Gastroesophageal sphincter (tissue), 3 donors: Measurements from ENCODE around the gene HADHB.

Source experiments
- POLR2A ChIP-seq, 2 donors: fragments of 450-650 bp; IDR thresholded peaks; one replicate each; pipeline ENCODE4 v1.6.1; 2017; ENCODE audit warnings: antibody characterized with exemption in 2 of 2, mild to moderate bottlenecking in 2 of 2, moderate library complexity in 1 of 2
- TF ChIP-seq, protein P1 (sequence below), 4 experiments: fragments of 200-600 bp in 2 of 4; fragments of 450-650 bp in 2 of 4; sonication (generic) in 1 of 4; IDR thresholded peaks; one replicate each; pipeline ENCODE4 v1.5.1; 2017 to 2019; ENCODE audit warnings: antibody characterized with exemption in 4 of 4, mild to moderate bottlenecking in 2 of 4, moderate library complexity in 2 of 4

DNA sequence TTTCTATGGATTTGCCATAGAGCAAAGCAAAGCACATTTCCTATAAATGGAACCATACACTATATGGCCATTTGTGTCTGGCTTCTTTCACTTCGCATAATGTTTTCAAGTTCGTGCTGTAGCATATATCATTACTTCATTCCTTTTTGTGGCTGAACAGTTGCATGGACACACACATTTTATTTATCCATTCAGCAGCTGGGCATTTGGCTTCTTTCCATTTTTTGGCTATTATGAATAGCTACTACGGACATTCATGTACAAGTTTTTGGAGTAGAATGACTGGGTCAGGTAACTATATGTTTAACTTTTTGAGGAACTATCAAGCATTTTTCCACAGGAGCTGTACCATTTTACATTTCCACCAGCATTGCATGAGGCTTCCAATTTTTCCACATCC is 90.5 kb downstream of the HADHB start:
- TF ChIP-seq, protein P1, sequence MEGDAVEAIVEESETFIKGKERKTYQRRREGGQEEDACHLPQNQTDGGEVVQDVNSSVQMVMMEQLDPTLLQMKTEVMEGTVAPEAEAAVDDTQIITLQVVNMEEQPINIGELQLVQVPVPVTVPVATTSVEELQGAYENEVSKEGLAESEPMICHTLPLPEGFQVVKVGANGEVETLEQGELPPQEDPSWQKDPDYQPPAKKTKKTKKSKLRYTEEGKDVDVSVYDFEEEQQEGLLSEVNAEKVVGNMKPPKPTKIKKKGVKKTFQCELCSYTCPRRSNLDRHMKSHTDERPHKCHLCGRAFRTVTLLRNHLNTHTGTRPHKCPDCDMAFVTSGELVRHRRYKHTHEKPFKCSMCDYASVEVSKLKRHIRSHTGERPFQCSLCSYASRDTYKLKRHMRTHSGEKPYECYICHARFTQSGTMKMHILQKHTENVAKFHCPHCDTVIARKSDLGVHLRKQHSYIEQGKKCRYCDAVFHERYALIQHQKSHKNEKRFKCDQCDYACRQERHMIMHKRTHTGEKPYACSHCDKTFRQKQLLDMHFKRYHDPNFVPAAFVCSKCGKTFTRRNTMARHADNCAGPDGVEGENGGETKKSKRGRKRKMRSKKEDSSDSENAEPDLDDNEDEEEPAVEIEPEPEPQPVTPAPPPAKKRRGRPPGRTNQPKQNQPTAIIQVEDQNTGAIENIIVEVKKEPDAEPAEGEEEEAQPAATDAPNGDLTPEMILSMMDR (IDR thresholded peaks at IDR 0.05), result no peak
- no peak for TF ChIP-seq POLR2A (IDR thresholded peaks at IDR 0.05)
